IPS-NIHi7 (cell line): Measurements from ENCODE around the gene FGFR2.

Source experiments
- DNase-seq: peaks from one replicate; pipeline ENCODE4 v3.0.0; 2012; ENCODE audit warnings: mixed read lengths; ENCODE audit errors: extremely low spot score

The FGFR2 gene

DNA sequence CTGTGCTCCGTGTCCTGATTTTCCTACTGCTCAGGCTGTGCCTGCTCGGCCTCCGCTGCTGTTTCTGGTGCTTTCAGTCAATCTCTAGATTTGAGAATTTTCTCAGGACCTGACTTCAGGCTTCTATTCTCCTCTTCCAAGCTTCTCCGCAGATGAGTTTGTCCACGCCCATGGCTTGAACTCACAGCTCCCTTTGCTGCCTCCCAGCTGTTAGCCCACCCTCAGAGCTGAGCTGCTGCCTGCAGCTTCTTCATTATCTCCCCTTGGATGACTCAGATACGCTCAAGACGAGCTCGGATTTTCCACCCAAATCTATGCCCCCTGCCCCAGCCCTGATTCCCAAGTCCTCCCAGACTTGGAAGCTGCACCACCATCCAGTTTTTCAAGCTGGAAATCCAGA lies 104.7 kb downstream of the FGFR2 start:
- no peak for DNase-seq

DNA sequence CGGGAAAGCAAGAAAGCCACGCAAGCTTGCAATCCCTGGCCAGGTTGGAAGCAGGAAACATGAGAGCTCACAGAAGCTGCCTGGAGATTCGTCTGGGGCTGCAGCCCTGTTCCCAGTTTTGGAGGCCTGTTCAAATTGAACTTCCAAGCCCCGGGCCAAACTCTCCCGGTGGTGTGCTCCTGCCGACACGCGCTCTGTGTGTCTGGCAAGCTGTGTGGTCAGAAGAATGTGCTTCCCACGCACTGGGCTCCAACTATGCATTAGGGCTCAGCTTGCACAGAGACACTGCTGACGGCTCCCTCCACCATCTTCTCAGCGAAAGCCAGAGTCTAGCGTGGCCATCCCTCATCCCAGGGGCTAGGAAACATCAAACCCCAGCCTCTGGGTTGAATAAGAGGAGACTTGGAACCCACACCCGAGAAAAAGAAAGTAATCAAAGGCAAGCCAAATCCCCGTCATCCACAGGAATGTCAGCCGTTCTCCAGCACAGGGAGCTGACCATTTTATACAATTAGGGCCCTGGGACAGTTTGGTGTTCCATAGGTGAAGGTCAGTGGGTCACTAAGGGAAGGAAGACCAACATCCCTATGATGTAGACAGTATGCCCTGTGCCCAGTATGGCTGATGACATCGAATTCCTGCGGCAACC lies 107.2 kb downstream of the FGFR2 start:
- DNase-seq: no peak

DNA sequence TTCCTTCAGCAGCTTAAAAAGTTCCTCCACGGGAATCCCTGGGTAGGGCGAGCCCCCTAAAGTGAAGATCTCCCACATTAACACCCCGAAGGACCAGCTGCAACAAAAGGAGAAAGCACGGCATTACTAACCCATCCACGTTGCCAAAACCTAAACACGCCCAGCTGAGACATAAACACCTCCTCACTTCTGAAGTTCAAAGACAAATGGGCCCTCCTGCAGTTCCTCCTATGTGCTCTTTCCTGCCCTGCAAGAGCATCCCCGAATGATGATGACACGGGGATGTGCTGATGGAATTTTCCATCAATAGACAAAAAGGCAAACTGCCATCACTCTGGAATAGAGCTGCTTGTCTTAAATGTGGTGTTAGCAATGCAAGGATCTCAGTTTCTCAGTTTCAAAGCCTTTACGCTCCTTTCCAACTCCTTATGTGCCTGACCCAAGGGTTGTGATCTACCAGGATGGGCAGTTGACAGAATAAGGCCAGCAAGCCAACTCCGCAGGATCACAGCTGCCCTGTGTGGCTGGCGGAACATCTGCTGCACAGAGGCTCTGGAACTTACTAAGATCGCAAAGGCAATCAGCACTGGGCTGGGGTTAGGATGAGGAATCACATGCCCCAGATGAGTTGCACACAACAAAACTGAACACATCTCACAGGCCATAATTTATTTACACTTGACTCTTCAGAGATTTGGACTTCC lies 112.7 kb downstream of the FGFR2 start:
- no peak for DNase-seq

DNA sequence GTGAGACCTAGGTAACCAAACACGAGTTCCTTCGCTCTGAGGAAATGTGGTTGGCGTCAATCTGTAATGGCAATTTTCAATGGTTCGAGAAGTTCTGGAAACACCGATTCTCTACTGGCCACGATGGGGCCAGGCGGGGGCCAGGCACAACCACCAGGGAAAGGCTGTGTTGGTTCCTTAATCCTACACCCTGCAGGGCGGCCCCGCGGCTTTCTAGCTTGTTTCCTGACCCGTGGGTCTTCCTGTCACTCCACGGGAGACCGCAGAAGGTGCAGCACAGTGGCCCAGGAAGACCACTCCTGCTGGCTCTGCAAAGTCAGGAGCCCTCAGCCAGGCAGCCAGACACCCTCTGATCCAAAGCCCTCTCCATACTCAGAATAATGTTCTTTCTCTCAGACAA lies 113.4 kb downstream of the FGFR2 start:
- no peak for DNase-seq

- no peak for DNase-seq
Measured at GRCh38 chr10:121484401-121484800, 113.8 kb downstream of the FGFR2 start.

- DNase-seq: no peak
Measured at GRCh38 chr10:121481180-121481579, 117.1 kb downstream of the FGFR2 start.

- DNase-seq: no peak
Measured at GRCh38 chr10:121478556-121478955, 119.7 kb downstream of the FGFR2 start.

DNA sequence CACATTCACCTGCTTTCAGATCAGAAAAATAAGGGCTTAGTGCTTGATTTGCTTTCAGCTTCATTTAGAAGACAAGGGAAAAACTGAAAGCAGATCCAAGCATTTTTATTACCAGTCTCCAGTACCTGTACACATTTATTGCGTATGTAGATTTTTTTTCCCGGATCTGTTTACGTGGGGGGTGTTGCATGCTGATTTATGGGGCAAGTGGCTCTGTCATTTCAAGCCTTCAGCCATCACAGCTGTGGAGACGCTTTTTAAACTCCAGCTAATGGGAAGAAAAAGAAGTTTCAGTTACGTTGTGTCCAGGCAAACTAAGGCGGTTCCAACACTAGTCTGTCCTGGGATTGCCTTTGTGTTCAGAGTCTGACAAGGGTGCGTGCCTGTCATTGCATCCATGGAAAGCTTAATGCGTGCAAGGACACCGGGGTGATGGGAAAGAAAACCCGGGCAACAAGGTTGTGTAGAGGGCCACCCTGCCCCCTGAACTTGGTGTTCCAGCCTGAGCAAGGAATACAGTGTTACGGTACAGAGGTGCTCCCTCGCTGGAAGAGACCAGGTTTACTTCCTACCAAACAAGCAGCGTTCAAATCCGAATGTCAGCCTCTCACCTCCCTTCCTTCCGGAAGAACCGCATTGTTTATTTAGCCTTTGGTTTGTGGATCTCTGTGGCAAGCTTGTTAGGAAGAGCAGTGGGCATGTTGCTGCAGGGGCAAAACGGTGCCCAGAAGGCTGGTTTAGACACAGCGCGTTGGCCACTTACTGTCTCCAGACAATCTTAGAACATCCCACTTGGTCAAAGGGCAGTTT lies 128.2 kb downstream of the FGFR2 start:
- DNase-seq: no peak

GRCh38 chr10:121468726-121469125 lies 129.5 kb downstream of the FGFR2 start:
- no peak for DNase-seq

- DNase-seq: no peak
Measured at GRCh38 chr10:121466424-121466823, 131.8 kb downstream of the FGFR2 start.

DNA sequence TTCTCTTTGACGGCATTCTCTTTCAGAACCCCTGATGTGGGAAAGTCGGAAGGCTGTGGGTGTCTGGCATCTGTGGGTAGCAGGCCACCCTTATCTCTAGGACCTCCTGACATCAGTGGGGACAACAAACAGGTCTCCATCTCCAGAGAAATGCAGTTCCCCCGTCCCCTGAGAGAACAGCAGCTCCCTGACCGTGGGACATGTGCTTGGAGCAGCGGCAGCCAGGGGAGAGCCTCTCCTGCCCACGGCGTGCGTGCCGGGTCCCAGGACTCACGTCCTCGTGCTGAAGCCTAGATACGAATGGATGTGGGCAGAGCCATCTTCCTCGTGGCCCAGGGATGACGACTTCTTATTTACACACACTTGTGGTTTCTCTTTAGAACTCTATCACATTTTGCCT lies 133.0 kb downstream of the FGFR2 start:
- DNase-seq: no peak

DNA sequence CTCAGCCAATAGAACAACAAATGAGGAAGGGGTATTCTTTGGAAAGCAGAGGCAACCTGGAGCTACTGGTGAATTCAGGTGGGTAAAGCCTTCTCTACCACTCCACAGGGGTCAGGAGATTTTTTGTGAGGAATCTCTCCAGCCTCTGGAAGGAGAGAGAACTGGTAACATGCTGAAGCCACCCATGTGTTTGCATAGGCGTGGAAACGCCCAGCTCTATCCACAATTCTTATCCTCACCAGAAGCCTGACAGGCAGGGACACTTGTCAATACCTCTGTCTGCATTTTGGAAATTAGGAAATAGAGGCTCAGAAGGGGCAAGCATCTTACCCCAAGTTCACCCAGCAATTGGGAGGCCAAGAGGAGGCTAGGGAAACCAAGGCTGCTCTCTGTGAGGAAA lies 133.7 kb downstream of the FGFR2 start:
- DNase-seq: no peak

DNA sequence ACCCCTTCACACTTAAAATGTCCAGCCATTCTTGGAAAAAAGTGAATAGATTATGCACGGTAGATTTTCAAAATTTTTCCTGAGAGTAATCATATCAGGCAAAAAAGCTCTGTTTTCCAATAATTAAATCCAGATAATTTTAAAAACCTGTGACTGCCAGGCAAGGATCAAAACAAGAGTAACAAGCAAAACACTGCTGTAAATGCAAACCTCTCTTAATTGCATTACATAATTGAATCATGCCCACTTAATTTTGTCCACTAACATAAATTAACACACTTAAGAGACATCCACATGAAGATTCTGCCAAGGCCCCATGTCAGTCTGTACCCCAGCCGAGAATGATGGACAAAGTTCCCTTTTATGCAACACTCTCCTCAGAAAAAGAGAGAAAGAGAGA lies 135.3 kb downstream of the FGFR2 start:
- no peak for DNase-seq

DNA sequence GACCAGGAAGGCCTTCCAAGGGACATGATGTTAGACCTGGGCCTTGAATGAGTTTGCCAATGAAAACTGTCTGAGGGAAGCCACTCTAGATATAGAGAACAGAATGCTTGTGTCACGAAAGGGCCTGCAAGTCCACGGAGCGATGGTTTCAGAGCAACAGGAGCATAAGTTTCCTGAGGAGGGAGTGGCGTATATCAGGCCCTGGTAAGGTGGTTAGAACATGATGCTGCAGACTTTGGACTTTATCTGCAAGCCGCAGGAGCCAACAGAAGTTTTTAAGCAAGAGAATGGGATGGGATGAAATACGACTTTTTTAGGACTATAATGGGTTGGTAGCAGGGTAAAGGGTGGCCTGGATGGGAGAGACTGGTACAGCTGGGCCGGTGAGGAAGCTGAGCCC lies 136.0 kb downstream of the FGFR2 start:
- DNase-seq: no peak

- DNase-seq: no peak
Measured at GRCh38 chr10:121461307-121461706, 136.9 kb downstream of the FGFR2 start.

DNA sequence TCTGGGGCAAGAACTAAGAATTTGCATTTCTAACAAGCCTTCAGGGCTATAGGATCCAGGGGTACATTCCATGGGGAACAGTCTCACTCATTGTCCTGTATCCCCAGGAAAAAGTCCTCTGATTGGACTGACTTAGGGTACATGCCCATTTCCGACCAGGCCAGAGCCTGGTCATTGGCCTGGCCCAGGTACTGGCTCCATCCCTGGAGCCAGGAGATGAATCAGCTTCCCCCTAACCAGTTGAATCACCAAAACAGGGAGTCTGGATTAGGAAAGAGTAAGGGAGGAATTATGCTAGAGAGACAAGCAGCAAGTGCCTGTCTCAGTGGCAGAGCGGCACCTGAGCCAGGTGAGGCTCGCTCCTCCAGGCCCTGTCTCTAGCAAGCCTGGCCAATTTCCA lies 137.5 kb downstream of the FGFR2 start:
- DNase-seq: no peak

GRCh38 chr10:121459622-121460453 lies 138.4 kb downstream of the FGFR2 start:
- DNase-seq: peak; percentile 76

DNA sequence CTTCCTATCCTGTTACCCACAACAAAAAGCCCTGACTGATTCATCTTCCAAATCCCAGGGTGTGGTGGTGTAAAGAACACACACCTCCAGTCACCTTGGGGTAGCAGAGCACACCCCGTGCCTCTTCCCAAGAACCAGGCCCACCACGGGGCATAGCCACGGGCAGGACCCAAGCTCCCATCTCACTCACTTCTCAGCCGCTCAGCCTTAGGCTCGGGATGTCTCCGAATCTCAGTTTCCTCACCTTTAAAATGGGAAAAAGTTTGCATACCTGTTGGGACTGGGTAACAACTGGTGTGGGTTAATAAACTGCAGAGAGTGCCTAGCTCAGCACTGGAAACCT lies 139.0 kb downstream of the FGFR2 start:
- DNase-seq: no peak

GRCh38 chr10:121457729-121458128 lies 140.5 kb downstream of the FGFR2 start:
- no peak for DNase-seq

GRCh38 chr10:121455377-121455776 lies 142.9 kb downstream of the FGFR2 start:
- no peak for DNase-seq

- no peak for DNase-seq
Measured at GRCh38 chr10:121454781-121455180, 143.5 kb downstream of the FGFR2 start.

- no peak for DNase-seq
Measured at GRCh38 chr10:121453160-121453559, 145.1 kb downstream of the FGFR2 start.
